ENCODE data around the gene CLK2. TPM values are rescaled to one million over a fixed set of nuclear protein-coding genes. Genes with fewer than 3 reads are reported as not detected.

Gene CLK2
- total and polyA plus RNA-seq, 10 donors = 38.6 to 89.9 (median 74.6) TPM

DNA sequence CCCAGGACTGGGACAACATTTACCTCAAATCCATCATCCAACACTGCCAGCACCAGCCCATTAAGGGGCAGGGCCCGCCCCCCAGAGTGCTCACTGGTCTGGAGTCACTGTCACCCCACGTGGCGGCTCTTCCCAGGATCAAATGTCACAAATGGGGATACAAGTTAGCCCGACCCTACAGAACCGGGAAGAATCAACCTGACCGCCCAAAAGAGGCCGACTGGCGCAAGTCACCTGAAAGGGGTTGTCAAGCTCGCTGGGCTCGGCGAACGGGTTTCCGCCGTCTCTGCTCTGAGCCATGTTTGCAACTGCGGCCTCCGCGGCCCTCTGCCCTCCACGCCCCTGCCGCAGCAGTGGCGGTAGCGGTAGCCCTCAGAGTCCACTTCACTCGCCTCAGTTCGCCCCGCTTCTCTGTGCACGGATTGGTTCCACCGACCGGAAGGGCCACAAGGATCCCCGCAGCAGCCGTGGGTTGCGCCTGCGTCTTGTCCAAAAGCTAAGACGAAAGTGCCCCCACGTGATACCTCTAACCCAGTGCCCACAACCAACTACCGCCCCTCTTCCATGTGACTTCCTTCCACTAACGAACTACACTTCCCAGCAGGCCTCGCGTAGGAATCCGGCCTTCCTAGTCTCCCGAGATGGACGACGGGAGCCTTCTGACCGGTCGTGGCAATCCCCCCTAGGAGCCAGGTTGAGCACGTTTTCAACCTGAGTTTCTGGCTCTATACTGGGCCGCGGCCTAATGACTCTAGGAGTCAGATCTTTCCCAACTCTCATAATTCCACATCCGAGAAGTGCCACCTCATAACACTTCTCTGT is 11.2 kb downstream of the CLK2 start, which contains the start of gene SCAMP3:
SCAMP3 (minus strand) TSS at position 509 of the 822 bp plus-strand sequence; CDS start at position 300, 209 bp downstream.
- DNase-seq = peak; percentile 96
- peaks cover 5 to 80% (median 56%) of the 10 kb centered on the region in 6 donors for H3K36me3 ChIP-seq
- TF ChIP-seq, protein P1, sequence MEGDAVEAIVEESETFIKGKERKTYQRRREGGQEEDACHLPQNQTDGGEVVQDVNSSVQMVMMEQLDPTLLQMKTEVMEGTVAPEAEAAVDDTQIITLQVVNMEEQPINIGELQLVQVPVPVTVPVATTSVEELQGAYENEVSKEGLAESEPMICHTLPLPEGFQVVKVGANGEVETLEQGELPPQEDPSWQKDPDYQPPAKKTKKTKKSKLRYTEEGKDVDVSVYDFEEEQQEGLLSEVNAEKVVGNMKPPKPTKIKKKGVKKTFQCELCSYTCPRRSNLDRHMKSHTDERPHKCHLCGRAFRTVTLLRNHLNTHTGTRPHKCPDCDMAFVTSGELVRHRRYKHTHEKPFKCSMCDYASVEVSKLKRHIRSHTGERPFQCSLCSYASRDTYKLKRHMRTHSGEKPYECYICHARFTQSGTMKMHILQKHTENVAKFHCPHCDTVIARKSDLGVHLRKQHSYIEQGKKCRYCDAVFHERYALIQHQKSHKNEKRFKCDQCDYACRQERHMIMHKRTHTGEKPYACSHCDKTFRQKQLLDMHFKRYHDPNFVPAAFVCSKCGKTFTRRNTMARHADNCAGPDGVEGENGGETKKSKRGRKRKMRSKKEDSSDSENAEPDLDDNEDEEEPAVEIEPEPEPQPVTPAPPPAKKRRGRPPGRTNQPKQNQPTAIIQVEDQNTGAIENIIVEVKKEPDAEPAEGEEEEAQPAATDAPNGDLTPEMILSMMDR (IDR thresholded peaks at IDR 0.05 in 8 of 11, conservative IDR thresholded peaks at IDR 0.05 in 3 of 11) = no peak
- TF ChIP-seq POLR2AphosphoS5 (IDR thresholded peaks at IDR 0.05) (peak; percentile 94 to 98 (median 96)), POLR2A (IDR thresholded peaks at IDR 0.05) (peak in 1 of 3 donors; percentile 73)
- H3K4me1 ChIP-seq = peaks cover 15 to 38% (median 27%) of the 10 kb centered on the region in 6 donors
- no peaks in the 10 kb centered on the region for H3K9me3 ChIP-seq
- WGBS, 5 donors = 0 to 1% (median 0%) methylated on average over 28 to 47 of the region's 47 CpGs
- peak within 1 kb of the TSS; percentile 79 to 94 (median 88) for H3K27ac ChIP-seq
- intact Hi-C loops (cut with DNase I; ENCODE audit: low total_unique reads) = no loop called here
- H3K27me3 ChIP-seq (replicated peaks in 1 of 7) = no peaks in the 10 kb centered on the region
- H3K4me3 ChIP-seq = peak within 1 kb of the TSS; percentile 62 to 99 (median 88)

DNA sequence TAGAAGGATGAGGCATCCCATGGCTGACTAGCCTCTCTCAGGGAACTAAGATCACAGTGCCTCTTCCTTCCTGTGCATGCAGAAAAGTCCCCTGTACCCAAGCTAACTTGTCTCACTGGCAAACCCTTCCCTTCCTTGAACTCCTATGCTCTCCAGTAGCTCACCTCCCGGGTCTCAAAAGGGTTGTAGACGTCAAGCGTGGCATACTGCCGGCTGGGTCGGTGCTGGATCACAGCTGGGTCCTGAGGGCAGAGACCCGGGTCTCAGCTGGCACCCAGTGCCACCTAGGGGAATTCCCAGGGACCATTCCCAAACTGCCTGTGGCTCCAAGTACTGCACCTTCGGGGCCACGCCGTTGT is 11.8 kb downstream of the CLK2 start:
- TF ChIP-seq, protein P1 (IDR thresholded peaks at IDR 0.05 in 8 of 11, conservative IDR thresholded peaks at IDR 0.05 in 3 of 11) = no peak
- TF ChIP-seq POLR2A (IDR thresholded peaks at IDR 0.05) = no peak
- TF ChIP-seq POLR2AphosphoS5 (IDR thresholded peaks at IDR 0.05) = no peak
- WGBS, 5 donors = 0 to 1% (median 1%) methylated on average over 6 to 9 of the region's 9 CpGs
- H3K27ac ChIP-seq = peak overlapping the region; percentile 79 to 94 (median 88)
- peak overlapping the region; percentile 62 to 99 (median 88) for H3K4me3 ChIP-seq
- DNase-seq = no peak
- no peaks in the 10 kb centered on the region for H3K9me3 ChIP-seq
- peaks cover 15 to 42% (median 28%) of the 10 kb centered on the region in 6 donors for H3K4me1 ChIP-seq
- peaks cover 3 to 80% (median 55%) of the 10 kb centered on the region in 6 donors for H3K36me3 ChIP-seq
- no peaks in the 10 kb centered on the region for H3K27me3 ChIP-seq (replicated peaks in 1 of 7)
- intact Hi-C loops (cut with DNase I; ENCODE audit: low total_unique reads) = no loop called here

DNA sequence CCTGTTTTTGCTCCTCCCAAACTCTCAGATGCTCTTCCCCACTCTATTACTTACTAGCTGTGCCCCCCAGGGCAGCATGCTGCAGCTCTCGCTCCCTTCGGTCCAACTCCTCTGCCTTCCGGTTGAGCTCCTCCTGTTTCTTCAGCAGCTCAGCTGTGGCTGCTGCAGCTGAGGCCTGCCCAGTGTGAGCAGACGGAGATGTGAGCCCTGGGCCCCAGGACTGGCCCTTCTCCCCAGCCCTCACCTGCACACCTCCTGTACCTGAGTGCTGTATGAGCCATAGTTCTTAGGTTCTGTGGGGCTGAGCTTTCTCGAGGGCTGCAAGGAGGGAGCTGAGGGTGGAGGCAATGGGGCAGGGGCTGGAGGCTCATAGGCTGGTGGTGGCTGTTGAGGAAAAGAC is 13.0 kb downstream of the CLK2 start:
- no peaks in the 10 kb centered on the region for H3K27me3 ChIP-seq (replicated peaks in 1 of 7)
- TF ChIP-seq POLR2AphosphoS5 (IDR thresholded peaks at IDR 0.05) (no peak), POLR2A (IDR thresholded peaks at IDR 0.05) (no peak)
- TF ChIP-seq, protein P1 (IDR thresholded peaks at IDR 0.05 in 8 of 11, conservative IDR thresholded peaks at IDR 0.05 in 3 of 11) = no peak
- peak; percentile 70 for DNase-seq
- H3K4me3 ChIP-seq = no peak overlapping the region
- H3K9me3 ChIP-seq = no peaks in the 10 kb centered on the region
- intact Hi-C loops (cut with DNase I; ENCODE audit: low total_unique reads) = no loop called here
- WGBS, 5 donors = 94 to 98% (median 95%) methylated on average over 5 of the region's 5 CpGs
- H3K36me3 ChIP-seq = peaks cover 3 to 74% (median 43%) of the 10 kb centered on the region in 6 donors
- no peak overlapping the region for H3K27ac ChIP-seq
- H3K4me1 ChIP-seq = peaks cover 21 to 54% (median 38%) of the 10 kb centered on the region in 6 donors
